ENCODE results near the gene TMEM259.
"Not testable (repeated sequence)": the region's sequence is repeated elsewhere in the genome, so short reads cannot be mapped to it uniquely, and the experiment has no call there.

Gene TMEM259

DNA sequence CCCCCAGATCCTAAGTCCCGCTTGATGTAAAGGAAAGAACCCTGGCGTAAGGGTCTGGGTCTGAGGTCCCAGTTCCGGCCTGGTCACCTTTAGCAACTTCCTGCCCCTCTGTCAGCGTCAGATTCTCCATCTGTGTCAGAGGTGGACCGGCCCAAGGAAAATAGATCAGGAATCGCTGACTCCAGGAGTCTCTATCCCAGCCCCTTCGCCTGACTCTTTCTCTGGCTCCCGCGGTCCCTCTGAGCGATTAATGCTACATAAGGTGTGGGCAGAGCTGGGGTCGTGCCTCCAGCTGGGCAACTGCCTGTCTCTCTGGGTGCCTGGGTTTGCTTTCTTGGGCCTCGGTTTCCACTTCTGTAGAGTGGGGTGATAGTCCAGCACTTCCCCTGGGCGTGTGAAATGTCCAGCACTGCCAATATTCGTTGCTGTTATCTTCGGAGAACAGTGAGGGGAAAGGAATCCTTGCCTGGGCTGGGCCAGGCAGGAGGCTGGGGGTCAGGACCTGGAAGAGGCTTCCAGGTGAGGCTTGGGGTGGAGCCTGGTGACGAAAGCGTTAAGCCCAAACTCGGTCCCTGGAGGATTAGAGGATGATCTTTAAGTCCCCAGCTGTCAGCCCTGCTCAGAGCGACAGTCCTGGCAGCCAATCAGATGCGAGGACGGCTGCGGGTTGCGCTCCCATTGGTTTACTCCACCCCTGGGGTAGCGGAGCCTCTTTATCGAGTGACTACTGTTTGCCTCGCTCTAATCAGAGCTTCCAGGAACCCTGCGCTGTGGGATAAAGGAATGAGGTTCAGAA, 19.8 kb upstream of the TMEM259 start:
- FAIRE-seq (no peak), DNase-seq (ENCODE audit: insufficient read length, low spot score) (peak; percentile 95)

DNA sequence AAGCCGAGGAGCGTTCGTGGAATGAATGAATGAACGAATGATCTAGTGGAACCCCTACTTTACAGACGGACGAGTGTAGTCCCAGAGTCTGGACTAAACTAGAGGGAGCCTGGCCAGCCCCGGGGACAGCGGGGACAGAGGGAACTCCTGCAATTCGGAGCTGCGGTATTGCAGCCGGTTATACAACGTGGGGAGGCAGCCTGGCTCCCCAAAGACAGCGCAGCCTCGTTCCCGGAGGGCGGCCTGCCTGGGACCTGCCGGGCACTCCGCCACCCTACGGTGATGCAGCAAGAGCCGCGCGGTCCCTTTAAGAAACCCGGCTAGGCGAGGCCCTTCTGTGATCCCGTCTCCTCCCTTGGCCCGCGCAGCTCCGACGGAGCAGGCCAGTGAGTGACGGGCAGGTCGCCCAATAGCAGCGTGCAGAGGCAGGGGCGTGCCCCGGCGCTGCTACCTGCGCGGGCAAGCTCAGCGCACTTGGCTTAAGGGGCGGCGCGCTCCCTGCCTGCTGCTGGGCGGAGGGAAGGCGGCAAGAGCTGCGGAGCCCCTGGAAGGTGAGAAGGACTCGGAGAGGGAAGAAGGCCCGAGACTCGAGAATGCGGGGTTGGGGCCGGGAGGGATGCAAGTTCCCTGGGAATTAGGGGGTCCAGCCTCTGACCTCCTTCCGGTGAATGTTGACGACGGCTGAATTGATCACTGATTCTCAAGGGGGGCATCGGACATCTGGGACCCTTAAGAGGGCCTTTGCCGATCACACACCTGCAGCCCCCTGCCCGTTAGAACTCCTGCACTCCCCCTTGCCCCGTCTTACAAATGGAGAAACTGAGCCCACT, 18.9 kb upstream of the TMEM259 start, which contains the start of gene ABCA7:
ABCA7 (plus strand) TSS at position 462 of the 830 bp plus-strand sequence. CDS start 1,255 bp downstream, outside the sequence.
- peak; percentile 96 for DNase-seq (ENCODE audit: insufficient read length, low spot score)
- FAIRE-seq: peak; percentile 96

DNA sequence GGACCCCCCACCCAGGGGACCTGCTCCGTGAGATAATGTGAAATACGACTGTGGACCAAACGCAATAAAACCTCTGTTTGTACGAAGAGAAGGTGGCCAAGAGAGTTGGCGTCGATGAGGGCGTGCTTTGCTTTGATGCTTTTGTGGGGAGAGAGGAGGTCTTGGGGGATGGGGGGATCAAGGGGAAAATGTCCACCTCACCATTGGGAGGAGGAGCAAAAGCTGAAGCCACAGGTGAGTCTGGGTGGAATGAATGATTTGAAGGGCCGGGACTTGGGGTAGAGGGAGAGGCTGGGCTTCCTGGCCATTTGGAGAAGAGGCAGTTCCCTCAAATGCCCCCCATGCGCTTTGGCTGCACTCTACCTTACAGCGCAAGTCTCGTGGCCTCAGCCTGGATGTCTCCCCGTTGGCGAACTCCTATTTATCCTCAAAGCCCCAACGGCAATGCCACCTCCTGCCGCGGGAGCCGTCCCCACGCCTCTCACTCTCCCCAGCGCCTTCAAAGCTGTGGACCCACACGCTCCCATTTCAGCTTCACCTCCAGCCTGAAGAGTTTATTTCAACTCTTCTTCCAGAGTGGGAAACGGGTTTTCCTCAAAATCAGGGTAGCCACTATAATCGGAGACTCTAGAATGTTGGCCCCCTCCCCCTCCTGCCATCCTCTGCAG, 18.2 kb upstream of the TMEM259 start:
- DNase-seq (ENCODE audit: insufficient read length, low spot score): no peak
- FAIRE-seq: no peak

DNA sequence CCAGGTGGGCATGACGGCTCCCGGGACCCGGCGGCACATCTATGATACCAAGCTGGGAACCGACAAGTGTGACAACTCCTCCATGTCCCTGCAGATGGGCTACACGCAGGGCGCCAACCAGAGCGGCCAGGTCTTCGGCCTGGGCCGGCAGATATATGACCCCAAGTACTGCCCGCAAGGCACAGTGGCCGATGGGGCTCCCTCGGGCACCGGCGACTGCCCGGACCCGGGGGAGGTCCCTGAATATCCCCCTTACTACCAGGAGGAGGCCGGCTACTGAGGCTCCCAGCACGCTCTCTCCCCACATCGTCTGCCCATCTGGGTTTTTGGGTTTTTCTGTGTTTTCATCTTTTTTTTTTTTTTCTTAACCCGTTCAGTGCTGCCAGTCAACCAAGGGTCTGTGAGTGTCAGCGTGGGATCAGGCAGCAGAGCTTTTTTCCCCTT, 16.7 kb upstream of the TMEM259 start:
- DNase-seq (ENCODE audit: insufficient read length, low spot score) (no peak), FAIRE-seq (no peak)

DNA sequence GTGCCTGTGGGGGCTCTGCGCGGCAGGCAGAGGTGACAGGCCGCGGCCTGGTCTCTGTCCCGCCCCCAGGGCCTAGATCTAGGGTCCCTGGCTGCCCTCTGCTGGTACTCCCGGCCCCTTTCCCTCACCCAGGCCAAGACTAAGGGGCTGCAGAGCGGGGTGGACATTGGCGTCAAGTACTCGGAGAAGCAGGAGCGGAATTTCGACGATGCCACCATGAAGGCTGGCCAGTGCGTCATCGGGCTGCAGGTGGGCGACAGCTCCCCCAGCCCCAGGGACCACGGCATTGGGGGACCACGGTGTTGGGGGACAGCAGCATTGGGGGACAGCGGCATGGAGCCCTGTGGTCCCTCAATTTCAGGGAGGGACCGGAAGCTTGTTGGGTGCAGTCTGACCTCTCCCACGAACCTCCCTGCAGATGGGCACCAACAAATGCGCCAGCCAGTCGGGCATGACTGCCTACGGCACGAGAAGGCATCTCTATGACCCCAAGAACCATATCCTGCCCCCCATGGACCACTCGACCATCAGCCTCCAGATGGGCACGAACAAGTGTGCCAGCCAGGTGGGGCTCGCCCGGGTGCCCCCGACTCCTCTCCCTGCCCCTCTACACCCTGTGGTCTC, 15.2 kb upstream of the TMEM259 start:
- DNase-seq (ENCODE audit: insufficient read length, low spot score): no peak
- FAIRE-seq: no peak

DNA sequence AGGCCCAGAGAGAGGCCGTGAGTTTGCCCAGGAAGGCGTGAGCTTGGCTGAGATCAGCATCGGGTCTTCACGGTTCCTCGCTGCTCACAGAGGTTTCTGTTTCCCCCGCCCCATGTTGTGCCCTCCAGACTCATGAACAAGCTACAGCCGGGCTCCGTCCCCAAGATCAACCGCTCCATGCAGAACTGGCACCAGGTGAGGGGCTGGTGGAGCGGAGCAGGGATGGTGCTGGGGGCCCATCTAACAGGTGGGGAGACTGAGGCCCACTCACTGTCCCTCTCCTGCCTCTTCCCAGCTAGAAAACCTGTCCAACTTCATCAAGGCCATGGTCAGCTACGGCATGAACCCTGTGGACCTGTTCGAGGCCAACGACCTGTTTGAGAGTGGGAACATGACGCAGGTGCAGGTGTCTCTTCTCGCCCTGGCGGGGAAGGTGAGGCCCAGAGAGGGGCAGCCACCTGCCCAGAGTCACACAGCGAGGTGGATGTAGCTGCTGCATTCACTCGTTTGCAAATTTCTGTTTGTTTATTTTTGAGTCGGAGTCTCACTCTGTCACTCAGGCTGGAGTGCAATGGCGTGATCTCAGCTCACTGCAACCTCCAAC, 11.4 kb upstream of the TMEM259 start:
- DNase-seq (ENCODE audit: insufficient read length, low spot score) (no peak), FAIRE-seq (no peak)

DNA sequence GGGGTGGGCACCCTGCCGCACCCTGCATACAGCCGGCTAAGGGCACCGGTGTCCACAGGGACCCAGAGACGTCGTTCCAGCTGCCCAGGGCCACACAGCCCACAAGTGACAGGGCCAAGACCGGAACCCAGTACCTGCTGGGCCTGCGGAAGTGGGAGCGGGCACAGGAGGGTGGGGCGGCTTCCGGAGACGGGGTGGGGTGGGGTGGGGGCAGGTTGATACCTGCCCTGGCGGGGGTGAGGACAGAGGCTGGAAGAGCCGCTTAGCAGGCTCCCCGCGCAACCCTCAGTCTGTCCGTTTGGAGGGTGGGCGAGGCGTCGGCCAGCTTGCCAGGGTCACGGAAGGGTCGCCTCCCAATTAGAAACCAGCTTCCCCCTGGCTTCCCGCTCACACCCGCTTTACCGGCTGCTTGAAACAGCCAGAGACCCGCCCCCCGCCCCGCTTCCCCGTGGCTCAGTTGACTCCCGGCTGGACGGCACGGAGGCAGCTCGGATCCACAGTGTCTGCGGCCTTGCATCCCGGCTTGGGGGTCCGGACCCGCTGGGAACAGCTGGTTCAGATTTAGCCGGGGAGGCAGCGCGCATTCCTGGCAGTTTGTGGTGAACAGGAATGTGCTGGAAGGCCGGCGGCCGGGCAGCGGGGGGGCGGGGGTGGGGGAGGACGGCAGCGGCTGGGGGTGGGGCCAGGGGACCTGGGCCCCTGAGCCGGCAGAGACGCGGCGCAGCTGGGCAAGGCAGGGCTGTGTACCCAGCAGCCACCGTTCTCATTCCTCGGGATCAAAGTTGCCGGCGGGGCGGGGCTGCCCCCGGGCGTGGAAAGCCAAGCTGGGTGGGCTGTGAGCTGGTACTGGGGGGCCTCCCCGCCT, 7.4 kb upstream of the TMEM259 start:
- FAIRE-seq: peak; percentile 93
- peak; percentile 84 for DNase-seq (ENCODE audit: insufficient read length, low spot score)

DNA sequence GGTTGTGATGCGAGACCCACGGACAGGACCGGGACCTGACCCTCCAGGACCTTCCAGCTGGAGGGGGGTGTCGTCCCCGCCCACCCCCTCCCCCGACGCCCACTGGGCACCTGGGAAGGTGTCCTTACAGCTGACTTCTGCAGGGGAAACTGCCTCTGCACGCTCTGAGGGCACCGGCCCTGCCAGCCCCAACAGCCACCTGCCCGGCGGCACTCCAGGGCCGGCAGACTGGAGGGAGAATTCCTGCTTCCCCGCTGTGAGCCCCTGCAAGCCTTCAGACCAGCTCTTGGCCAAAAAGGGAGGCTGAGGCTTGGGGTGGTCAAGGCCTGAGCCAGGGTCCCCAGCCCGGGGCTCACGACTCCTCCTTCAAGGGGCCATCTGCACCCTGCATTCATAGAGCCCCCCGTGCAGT, 6.7 kb upstream of the TMEM259 start:
- no peak for DNase-seq (ENCODE audit: insufficient read length, low spot score)
- FAIRE-seq: no peak

DNA sequence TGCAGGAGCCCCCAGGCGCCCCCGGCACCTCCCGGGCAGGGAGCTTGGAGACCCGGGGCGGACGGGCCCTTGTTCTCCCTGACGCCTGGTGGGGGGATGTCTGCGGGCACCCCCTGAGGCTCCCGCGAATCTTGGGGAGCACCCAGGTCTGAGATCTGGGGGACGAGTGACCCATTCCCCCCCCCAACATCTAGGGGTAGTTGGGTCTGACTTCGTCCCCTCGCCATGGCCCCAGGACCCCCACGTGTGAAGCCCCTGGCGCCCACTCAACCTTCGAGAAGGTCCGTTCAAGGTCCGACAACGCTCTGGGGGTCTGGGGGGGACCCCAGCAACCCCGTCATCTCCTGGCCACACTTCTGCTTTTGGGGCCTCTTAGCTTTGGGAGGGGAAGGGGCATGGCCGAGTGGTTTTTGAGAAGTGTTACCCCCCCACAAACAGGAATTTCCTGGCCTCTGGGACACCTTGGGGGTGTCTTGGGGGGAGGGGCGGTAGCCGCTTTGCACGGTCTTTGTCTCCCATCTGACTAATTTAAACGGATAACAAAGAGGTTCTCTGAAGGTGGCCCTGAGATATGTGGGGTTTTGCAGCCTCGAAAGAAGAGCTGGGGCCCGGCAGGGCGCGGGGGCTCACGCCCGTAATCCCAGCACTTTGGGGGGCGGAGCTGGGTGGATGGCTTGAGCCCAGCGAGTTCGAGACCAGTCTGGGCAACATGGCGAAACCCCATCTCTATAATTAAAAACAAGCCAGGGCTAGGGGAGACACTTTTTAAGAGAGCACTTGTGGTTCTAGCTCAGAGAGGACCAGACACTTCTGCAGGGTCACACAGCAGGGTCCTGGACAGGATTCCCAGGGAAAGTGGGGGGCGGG, 6.1 kb upstream of the TMEM259 start:
- DNase-seq (ENCODE audit: insufficient read length, low spot score) (no peak), FAIRE-seq (no peak)

DNA sequence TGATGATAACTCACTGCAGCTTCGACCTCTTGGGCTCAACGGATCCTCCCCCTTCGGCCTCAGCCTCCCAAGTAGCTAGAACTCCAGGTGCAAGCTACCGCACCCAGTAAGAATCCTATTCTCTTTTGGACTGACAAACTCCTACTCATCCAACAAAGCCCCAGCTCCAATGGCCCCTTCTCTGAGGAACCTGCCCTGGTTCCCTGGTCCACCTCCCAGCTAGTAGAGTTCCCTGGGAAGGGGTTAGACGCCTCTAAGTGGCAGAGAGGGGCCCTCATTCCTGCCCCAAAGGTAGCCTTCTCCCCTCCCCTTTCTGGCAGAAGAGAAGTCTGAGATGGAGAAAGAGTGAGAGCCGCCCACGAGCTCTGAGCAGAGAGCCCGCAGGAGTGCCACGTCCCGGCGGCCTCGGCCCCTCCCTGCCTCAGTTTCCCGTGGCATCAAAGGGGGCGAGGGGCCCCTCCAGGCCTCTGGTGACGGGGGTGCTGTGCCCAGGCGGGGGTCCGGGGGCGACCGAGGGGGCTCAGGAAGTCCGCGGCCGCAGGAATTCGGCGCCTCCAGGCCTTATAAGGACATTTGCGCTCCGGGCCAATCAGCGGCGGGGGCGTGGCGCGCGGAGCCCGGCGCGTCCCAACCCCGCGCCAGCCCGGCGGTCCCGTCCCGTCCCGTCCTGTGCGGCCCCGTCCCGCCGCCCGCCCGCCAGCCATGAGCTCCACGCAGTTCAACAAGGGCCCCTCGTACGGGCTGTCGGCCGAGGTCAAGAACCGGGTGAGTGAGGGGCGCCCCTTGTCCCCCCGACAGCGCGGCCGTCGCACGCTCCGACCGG, 5.2 kb upstream of the TMEM259 start, which contains the start of gene CNN2:
CNN2 (plus strand) TSS at position 649 of the 823 bp plus-strand sequence; CDS start at position 703, 54 bp downstream.
- FAIRE-seq (no peak), DNase-seq (ENCODE audit: insufficient read length, low spot score) (peak; percentile 60)

DNA sequence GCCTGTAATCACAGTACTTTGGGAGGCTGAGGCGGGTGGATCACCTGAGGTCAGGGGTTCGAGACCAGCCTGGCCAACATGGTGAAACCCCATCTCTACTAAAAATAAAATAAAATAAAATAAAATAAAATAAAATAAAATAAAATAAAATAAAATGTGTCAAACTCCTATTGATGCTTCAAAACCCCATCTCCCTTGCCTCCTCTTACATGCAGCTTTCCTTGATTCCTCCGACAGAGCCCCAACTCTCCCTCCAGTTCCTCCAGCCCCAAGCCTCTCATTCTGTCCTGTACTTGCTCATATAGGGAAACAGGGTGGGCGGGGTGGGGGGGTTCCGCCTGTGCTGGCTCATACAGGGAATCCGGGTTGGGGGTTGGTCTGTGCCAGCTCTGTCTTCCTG, 4.2 kb upstream of the TMEM259 start:
- not testable (repeated sequence) for DNase-seq (ENCODE audit: insufficient read length, low spot score); FAIRE-seq

DNA sequence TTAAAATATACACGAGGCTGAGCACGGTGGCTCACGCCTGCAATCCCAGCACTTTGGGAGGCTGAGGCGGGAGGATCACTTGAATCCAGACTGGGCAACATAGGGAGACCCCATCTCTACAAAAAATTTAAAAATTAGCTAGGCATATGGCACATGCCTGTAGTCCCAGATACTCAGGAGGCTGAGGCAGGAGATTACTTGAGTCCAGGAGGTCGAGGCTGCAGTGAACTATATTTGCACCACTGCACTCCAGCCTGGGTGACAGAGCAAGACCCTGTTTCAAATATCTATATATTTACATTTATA, 2.9 kb upstream of the TMEM259 start:
- not testable (repeated sequence) for FAIRE-seq; DNase-seq (ENCODE audit: insufficient read length, low spot score)

DNA sequence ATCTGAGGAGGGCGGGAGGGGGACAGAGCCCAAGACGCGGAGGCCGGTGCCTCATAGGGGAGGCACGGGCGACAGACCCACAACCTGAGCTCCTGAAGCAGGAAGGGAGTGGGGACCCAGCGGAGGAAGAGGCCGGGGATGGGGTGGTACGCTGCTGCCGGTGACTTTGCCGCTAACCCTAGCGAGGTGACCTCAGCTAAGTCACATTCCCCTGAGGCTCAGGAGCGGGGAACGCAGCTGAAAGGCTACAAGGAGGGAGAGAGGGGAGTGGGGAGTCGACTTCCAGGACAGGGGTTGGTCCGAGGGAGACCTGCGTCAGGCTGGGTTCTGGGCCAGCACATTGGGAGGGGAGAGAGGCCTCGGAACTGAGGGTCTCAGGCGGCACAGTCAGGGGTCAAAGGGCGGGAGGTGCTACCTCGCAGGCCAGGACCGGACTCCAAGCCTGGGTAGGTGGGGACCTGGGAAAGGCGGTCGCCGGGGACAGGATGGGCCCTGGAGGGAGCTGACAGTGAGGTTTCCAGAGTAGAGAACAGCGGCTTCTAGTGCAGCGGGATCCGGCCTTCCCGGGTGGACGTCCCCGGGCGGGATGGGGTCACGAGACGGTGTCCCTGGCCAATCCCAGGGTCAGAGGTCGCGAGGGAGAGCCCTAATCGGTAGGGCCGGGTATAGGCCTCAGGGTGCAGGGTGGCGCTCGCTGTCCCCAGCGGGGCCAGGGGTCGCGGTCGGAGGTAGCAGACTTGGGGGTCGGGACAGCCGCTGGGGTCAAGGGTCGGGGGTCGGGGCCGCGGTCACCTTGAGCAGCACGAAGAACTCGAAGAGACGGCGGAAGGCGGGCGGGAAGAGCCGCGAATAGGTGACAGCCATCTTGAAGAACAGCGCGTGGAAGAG, 699 bp downstream of the TMEM259 start:
- no peak for DNase-seq (ENCODE audit: insufficient read length, low spot score)
- FAIRE-seq: no peak

DNA sequence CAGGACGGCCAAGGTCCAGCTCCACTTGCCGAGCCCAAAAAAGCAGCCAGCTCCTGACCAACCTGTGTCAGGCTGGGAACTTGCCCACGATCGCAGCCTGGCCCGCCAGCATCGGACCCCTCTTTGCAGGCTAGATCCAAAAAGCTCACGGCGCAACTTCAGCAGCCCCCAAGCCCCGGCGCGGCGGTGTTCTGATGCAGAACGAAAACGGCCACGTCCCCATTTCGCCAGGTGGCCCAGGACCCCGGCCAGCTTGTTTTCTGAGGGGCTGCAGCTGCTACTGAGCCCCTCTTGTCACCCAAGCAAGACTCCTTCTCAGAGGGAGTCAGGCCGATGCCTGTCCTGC, 1.3 kb downstream of the TMEM259 start:
- FAIRE-seq (no peak), DNase-seq (ENCODE audit: insufficient read length, low spot score) (no peak)

DNA sequence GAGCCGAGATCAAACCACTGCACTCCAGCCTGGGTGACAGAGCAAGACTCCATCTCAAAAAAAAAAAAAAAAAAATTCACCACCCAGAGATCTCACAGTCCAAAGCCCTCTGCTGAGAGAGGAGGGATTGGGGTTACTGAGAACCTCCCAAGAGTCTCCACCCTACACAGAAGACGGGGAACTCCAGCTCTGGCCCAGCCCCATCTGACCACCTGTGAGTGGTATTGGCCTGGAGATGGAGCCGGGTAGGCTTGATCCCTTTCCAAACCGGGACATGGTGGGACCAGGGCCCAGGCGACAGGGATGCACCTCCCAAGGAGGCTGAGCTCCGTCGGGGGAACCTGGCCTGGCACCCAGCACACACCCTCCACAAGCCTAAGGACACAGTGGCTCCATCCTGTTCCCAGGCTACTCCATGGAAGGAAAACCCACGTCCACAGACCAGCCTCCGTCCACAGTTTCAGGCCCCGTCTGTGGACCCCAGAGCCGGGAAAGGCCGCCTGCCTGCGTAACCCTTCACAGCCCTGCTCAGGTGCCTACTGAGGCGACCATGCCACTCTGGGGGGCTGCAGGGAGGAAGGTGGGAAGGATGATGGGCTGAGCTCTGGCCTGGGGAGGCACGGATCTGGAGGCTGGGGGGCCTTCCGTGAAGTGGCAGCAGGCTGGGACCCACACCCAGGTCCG, 1.8 kb downstream of the TMEM259 start:
- no peak for FAIRE-seq
- no peak for DNase-seq (ENCODE audit: insufficient read length, low spot score)

DNA sequence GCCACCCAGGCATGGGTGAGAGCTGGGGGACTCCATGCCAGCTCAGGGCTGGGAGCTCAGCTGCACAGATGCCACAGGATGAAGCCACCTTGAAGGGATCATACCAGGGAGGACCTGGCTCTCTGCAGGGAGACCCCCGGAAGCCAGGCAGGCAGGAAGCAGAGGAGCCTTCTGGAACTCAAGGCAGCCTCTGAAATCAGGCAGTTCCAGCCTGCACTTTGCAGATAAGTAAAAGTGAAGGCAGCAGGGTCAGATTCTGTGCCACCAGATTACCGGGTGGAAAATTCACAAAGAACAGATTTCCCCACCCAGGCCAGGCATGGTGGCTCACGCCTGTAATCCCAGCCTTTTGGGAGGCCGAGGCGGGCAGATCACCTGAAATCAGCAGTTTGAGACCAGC, 2.5 kb downstream of the TMEM259 start:
- FAIRE-seq (no peak), DNase-seq (ENCODE audit: insufficient read length, low spot score) (no peak)

Data from HTR-8/SVneo (cell line).